Activated T-helper 2 cell treated with anti-CD3 and anti-CD28 coated beads, Interferon-gamma antibody, Interleukin-2, Interleukin-4, amounts not matched to agents 10 μg/mL and 5 μg/mL and 100 μg/mL, durations not matched to agents 14 hours and 24 hours and 36 hours (primary cell): ENCODE data around the gene TAF4. TPM values are rescaled to one million over a fixed set of nuclear protein-coding genes. Genes with fewer than 3 reads are reported as not detected.

Experiments
- DNase-seq: peaks from one replicate; pipeline ENCODE4 v3.0.0; 2021; ENCODE audit warnings: low spot score
- H3K27ac Mint-ChIP-seq: one replicate; pipeline ENCODE4 v1.8.0; 2021; ENCODE audit warnings: mixed read lengths
- H3K27me3 Mint-ChIP-seq: one replicate; pipeline ENCODE4 v1.8.0; 2021; ENCODE audit warnings: low read depth, mixed read lengths
- H3K36me3 Mint-ChIP-seq: one replicate; pipeline ENCODE4 v1.8.0; 2021; ENCODE audit warnings: low read depth, mixed read lengths
- H3K4me1 Mint-ChIP-seq: one replicate; pipeline ENCODE4 v1.8.0; 2021; ENCODE audit warnings: low read depth, mixed read lengths
- H3K4me3 Mint-ChIP-seq: one replicate; pipeline ENCODE4 v1.8.0; 2021; ENCODE audit warnings: low read depth, mild to moderate bottlenecking, moderate library complexity, mixed read lengths
- H3K9me3 Mint-ChIP-seq: one replicate; pipeline ENCODE4 v1.8.0; 2021; ENCODE audit warnings: mixed read lengths
- intact Hi-C: fragments of 100-400 bp; cut with micrococcal nuclease; formaldehyde crosslinking; loops from one replicate; pipeline ENCODE4 v1.15.1; 2023
- total RNA-seq: library from RNA; stranded (reverse); gene quantifications from 2 replicates; pipeline ENCODE4 v1.2.3, GENCODE V29; 2022

TAF4 gene
- total RNA-seq, 1 donor from 2014 or later, result 26.9 TPM

DNA sequence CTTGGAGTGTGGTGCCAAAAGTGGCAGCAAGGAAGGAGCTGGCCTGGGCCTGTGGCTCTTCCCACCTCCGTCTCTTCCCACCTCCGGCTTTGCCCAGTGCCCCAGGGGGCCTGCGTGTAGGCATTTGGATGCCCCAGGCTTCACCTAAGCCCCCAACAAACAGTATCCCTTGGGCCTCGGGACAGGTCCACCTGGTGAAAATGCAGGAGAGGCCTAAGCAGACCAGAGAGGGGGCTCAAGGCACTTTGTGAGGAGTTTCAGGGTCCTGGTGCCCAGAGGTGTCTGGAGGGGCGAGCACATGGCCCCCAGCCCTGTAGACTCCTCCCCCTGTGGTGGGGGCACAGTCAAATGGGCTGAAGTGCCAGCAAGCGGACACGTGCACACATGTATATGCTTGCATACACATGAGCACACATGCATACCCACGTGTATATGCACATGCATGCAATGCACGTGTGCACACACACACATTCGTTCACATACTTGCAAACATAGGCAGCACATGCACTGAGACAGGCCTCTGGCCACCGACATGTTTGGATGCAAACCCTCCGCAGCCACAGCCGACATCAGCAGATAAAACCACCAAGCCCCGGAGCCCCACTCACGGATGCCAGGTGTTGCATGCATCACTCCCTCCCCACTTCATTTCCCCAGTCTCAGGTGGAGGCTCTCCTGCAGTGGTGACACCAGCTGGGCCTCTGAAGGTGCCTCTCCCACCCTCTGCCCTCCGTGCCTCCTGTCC lies 124.5 kb downstream of the TAF4 start:
- Mint-ChIP-seq H3K9me3 (no peaks in the 10 kb centered on the region), H3K27ac (no peak overlapping the region), H3K4me3 (no peak overlapping the region), H3K4me1 (no peaks in the 10 kb centered on the region), H3K36me3 (no peaks in the 10 kb centered on the region), H3K27me3 (no peaks in the 10 kb centered on the region)
- no peak for DNase-seq
- intact Hi-C loops, result no loop called here

GRCh38 chr20:61940491-61940890 lies 125.2 kb downstream of the TAF4 start:
- H3K4me3 Mint-ChIP-seq, result no peak overlapping the region
- intact Hi-C loops, result no loop called here
- H3K4me1 Mint-ChIP-seq, result no peaks in the 10 kb centered on the region
- no peak for DNase-seq
- no peaks in the 10 kb centered on the region for H3K9me3 Mint-ChIP-seq
- no peak overlapping the region for H3K27ac Mint-ChIP-seq
- H3K36me3 Mint-ChIP-seq, result no peaks in the 10 kb centered on the region
- H3K27me3 Mint-ChIP-seq, result no peaks in the 10 kb centered on the region

DNA sequence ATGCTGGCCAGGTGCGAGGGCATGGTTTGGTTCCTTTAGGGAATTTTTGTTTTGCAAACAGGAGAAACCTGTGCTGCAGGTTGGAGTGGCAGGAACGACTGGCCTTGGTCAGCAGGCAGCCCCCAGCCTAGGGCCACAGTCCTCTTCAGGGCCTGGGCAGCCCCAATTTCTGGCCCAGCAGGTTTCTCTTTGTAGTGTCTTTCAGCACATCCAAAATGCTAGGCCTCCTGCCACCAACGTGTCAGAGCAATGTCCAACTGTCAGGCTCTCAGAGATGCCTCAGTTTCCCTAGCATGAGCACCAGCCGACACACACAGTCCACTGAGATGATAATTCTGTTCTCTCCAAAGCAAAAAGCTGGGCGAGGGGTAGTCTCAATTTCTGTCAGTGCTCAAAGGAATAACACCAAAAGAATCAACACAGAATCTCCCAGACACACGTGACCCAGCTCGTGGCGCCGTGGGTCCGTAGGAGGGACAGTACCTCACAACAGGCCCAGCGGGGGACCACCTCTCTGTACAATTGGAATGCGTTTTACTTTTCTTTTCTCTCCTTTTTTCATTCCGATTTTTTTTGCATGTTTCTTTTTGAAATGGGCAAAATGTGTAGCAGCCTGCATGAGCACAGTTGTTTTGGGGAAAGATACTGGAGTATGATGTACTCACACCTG lies 125.9 kb downstream of the TAF4 start:
- intact Hi-C loops, result no loop called here
- Mint-ChIP-seq H3K9me3 (no peaks in the 10 kb centered on the region), H3K36me3 (no peaks in the 10 kb centered on the region)

GRCh38 chr20:61938839-61939690 lies 126.6 kb downstream of the TAF4 start:
- no peak overlapping the region for H3K4me3 Mint-ChIP-seq
- H3K27ac Mint-ChIP-seq, result no peak overlapping the region
- H3K36me3 Mint-ChIP-seq, result no peaks in the 10 kb centered on the region
- H3K9me3 Mint-ChIP-seq, result no peaks in the 10 kb centered on the region
- DNase-seq, result no peak
- H3K27me3 Mint-ChIP-seq, result no peaks in the 10 kb centered on the region
- intact Hi-C loops, result no loop called here
- no peaks in the 10 kb centered on the region for H3K4me1 Mint-ChIP-seq

More for the DNA sequence above, 125.9 kb downstream of the TAF4 start:
- Mint-ChIP-seq H3K4me3 (no peak overlapping the region), H3K4me1 (no peaks in the 10 kb centered on the region), H3K27ac (no peak overlapping the region), H3K27me3 (no peaks in the 10 kb centered on the region)
- DNase-seq, result no peak

DNA sequence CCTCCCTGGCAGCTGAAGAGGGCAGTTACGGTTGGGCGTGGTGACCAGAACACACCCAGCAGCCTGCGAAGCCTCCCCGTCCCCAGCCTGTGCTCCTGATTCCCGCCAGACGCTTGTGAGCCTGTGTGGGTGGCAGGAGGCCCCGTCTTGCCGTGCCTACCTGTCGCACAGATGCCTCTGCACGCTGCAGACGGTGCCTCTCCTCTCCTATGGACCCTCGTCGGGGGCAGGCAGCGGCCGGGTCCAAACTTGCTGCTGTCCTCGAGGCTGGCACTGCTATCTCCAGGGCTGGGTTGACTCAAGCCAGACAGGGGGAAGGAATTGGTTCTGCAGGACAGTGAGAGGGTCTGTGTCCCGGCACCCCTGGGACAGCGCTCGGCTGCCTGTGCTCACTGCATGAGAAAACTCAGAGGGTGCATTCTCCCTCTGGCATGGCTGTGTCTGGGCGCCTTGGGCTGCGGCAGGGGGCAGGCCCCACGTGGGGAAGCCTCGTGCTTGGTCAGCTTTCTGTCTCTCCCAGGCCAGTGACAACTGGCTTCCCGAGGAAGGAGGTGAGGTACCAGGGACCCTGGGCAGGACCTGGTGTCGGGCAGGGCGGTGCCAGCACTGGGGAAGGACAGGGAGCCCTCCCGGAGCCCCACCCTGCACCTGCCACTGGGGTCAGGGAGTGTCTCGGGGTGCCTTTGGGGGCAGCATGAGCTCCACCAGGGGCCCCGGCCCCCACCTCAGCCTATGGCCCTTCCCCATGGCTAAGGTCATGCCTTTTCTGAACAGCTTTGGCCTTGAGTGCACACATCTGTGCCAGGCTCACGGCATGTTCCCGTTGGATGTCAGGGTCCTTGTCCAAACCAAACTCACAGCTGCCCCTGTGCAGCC lies 127.5 kb downstream of the TAF4 start:
- no peaks in the 10 kb centered on the region for H3K27me3 Mint-ChIP-seq
- no peaks in the 10 kb centered on the region for H3K9me3 Mint-ChIP-seq
- intact Hi-C loops, result no loop called here
- H3K27ac Mint-ChIP-seq, result no peak overlapping the region
- H3K4me1 Mint-ChIP-seq, result no peaks in the 10 kb centered on the region
- H3K36me3 Mint-ChIP-seq, result no peaks in the 10 kb centered on the region
- H3K4me3 Mint-ChIP-seq, result no peak overlapping the region
- no peak for DNase-seq

- DNase-seq, result no peak
- intact Hi-C loops, result no loop called here
- Mint-ChIP-seq H3K36me3 (no peaks in the 10 kb centered on the region), H3K4me3 (no peak overlapping the region), H3K9me3 (no peaks in the 10 kb centered on the region), H3K4me1 (no peaks in the 10 kb centered on the region), H3K27me3 (no peaks in the 10 kb centered on the region), H3K27ac (no peak overlapping the region)
Observed at GRCh38 chr20:61937146-61937962, 128.3 kb downstream of the TAF4 start.

- no peaks in the 10 kb centered on the region for H3K27me3 Mint-ChIP-seq
- H3K4me1 Mint-ChIP-seq, result no peaks in the 10 kb centered on the region
- intact Hi-C loops, result no loop called here
- no peak for DNase-seq
- no peak overlapping the region for H3K27ac Mint-ChIP-seq
- no peak overlapping the region for H3K4me3 Mint-ChIP-seq
- no peaks in the 10 kb centered on the region for H3K9me3 Mint-ChIP-seq
- H3K36me3 Mint-ChIP-seq, result no peaks in the 10 kb centered on the region
Observed at GRCh38 chr20:61936701-61937131, 129.0 kb downstream of the TAF4 start.

DNA sequence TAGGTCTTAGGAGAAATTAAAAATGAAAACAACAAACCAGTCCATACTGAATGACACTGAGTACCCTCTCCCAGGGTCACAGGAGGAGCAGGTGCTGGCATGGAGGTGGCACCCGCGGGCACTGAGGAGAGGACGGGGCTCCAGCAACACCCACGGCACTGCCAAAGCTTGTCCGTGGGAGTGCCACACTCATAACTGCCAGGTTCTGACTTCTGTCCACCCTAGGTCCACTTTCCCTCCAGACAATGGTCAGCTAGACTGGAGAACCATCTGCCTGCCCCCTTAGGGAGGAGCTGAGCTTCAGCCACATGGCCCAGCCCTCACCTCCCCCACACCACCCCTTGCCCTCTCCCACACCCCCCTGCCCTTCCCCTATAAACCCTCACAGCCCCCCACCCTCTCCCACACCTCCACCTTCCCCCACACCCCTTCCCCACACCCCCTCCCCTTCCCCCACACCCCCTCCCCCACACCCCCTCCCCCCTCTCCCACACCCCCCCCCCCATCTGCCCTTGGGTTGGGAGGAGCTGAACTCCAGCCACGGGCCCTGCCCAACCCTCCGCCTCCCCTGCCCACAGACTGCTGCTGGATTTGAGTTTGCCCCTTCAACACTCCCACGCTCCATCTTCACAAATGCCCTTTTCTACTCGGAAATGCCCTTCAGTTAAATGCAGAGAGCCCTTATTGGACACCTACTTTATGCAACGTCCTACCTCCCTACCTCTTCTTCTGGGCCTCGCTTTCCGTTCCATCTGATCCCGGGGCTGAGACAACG lies 129.6 kb downstream of the TAF4 start:
- H3K36me3 Mint-ChIP-seq, result no peaks in the 10 kb centered on the region
- DNase-seq, result no peak

DNA sequence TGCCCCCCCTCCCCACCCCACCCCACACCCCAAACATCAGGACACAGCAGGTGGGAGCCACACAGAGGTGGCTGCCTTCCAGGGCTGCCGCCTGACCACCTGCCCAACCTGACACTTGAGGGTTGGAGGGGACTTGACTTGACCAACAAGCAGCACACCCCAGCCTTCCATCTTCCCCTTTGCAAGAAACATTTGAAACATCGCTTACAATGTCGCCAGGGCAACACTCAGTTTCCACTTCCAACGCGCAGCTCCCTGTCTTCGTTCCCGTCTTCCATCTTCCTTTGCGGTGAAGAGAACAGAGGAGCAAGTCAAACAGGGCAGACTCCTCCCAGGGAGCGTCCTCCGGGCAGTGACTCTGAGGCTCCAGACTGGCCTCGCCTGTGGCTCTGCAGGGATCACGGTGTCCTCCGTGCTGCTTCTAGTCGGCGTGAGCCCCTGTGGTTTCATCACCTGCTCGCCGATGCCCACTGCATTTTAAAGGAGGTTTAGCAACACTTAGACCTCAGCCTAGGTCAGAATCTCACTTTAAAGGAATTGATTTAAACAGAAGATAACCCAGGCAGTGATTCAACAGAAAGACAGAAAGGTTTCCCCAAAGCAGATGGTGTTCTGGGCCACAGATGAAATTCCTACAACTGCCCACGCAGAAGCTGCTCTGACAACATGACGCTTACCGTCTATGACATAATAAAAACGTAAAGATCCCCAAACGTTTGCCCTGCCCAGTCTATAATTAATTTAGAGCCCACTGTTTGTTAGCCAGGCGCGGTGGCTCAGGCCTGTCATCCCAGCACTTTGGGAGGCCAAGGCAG lies 130.8 kb downstream of the TAF4 start:
- Mint-ChIP-seq H3K4me1 (no peaks in the 10 kb centered on the region), H3K27me3 (no peaks in the 10 kb centered on the region), H3K36me3 (no peaks in the 10 kb centered on the region), H3K4me3 (no peak overlapping the region), H3K27ac (no peak overlapping the region), H3K9me3 (no peaks in the 10 kb centered on the region)
- intact Hi-C loops, result no loop called here
- no peak for DNase-seq

More for the DNA sequence above, 129.6 kb downstream of the TAF4 start:
- Mint-ChIP-seq H3K27ac (no peak overlapping the region), H3K4me3 (no peak overlapping the region), H3K27me3 (no peaks in the 10 kb centered on the region), H3K4me1 (no peaks in the 10 kb centered on the region), H3K9me3 (no peaks in the 10 kb centered on the region)
- intact Hi-C loops, result no loop called here

DNA sequence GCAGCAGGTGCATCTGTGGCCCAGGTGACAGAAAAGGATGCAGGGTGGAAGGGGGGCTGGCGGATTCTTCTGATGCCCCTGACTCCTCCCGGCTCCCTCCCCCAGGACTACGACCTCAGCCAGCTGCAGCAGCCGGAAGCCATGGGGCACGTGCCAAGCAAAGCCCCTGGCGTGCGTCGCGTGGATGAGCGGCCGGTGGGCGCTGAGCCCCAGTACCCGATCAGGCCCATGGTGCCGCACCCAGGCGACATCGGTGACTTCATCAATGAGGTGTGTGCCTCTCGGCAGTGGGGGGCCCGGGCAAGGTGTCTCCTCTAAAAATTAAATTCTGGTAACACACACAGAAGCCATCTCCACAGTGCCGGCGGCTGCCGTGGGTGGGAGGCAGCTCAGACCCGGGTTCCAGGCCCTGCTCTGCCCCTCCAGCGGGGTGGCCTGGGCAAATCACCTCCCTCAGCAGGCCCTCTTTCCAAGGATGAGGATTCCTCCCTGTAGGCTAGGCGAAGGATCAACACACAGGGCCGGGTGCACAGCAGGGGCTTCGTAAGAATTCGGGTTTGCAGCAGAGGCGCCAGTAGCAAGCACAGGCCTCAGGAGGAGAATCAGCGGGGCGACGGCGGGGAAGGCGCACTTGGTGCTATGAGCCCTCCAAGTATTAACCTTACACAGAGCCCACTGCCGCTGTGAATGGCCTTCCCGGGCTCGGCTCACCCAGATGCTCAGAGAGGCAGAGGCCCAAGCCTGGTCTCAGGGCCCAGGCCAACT lies 131.5 kb downstream of the TAF4 start:
- intact Hi-C loops, result no loop called here
- no peaks in the 10 kb centered on the region for H3K27me3 Mint-ChIP-seq

More for the DNA sequence above, 131.5 kb downstream of the TAF4 start:
- H3K9me3 Mint-ChIP-seq, result no peaks in the 10 kb centered on the region
- H3K27ac Mint-ChIP-seq, result no peak overlapping the region
- DNase-seq, result no peak
- no peak overlapping the region for H3K4me3 Mint-ChIP-seq
- no peaks in the 10 kb centered on the region for H3K4me1 Mint-ChIP-seq
- H3K36me3 Mint-ChIP-seq, result no peaks in the 10 kb centered on the region
